HEK293 (cell line): ENCODE measurements around the gene ALG3.

Experiments used
- CTCF ChIA-PET: fragments of 350-600 bp; formaldehyde crosslinking; extraction: SDS; loops from one replicate; lab custom pipeline; 2021; ENCODE audit warnings: antibody characterized with exemption; lab: Yijun Ruan, JAX
- POLR2A ChIA-PET: fragments of 300-600 bp; formaldehyde crosslinking; extraction: SDS; loops from one replicate; lab custom pipeline; 2020; ENCODE audit warnings: antibody characterized with exemption, inconsistent platforms; lab: Yijun Ruan, JAX
- H3K27ac ChIP-seq: fragments of 200-500 bp; sonication (Bioruptor generic); 2 replicates; pipeline ENCODE4 v1.5.1; 2014; ENCODE audit warnings: low read depth, low read length, control low read depth, inconsistent platforms; ENCODE audit errors: extremely low read depth
- H3K36me3 ChIP-seq, 2 experiments: fragments of 200-500 bp in 1 of 2; sonication (Bioruptor generic) in 1 of 2; 1 replicate in 1 of 2; 2 replicates in 1 of 2; pipeline ENCODE4 v1.5.1; 2014 to 2017; ENCODE audit warnings: inconsistent platforms in 2 of 2, low read length in 2 of 2; ENCODE audit not compliant: control insufficient read depth in 2 of 2, insufficient read depth in 1 of 2
- H3K4me1 ChIP-seq: fragments of 200-500 bp; sonication (Bioruptor generic); 2 replicates; pipeline ENCODE4 v1.5.1; 2014; ENCODE audit warnings: mild to moderate bottlenecking, low read length, inconsistent platforms; ENCODE audit not compliant: control insufficient read depth, insufficient read depth
- H3K4me3 ChIP-seq: 2 replicates; pipeline ENCODE4 v1.5.1; 2011; ENCODE audit warnings: low read depth, mild to moderate bottlenecking, control low read depth, low read length, moderate library complexity
- H3K9me3 ChIP-seq: fragments of 200-500 bp; sonication (Bioruptor generic); 2 replicates; pipeline ENCODE4 v1.5.1; 2014; ENCODE audit warnings: low read depth, low read length, inconsistent platforms; ENCODE audit not compliant: control insufficient read depth, insufficient read depth
- BCL11B ChIP-seq: fragments of 450-650 bp; formaldehyde crosslinking; IDR thresholded peaks from 2 replicates; pipeline ENCODE4 v1.5.1; 2016; ENCODE audit warnings: low read depth, missing biosample characterization, missing genetic modification characterization
- KLF9 ChIP-seq: fragments of 450-650 bp; formaldehyde crosslinking; IDR thresholded peaks from 2 replicates; pipeline ENCODE4 v1.5.1; 2016; ENCODE audit warnings: missing biosample characterization, missing genetic modification characterization, low read depth
- OSR2 ChIP-seq: fragments of 450-650 bp; formaldehyde crosslinking; IDR thresholded peaks from 2 replicates; pipeline ENCODE4 v1.5.1; 2016; ENCODE audit warnings: missing biosample characterization, missing genetic modification characterization
- SCRT2 ChIP-seq: fragments of 450-650 bp; formaldehyde crosslinking; IDR thresholded peaks from 2 replicates; pipeline ENCODE4 v1.5.1; 2016; ENCODE audit warnings: missing biosample characterization, missing genetic modification characterization
- TCF7L2 ChIP-seq: IDR thresholded peaks from 2 replicates; pipeline ENCODE4 v1.6.1; 2011; ENCODE audit warnings: low read depth, mild to moderate bottlenecking, inconsistent platforms, low read length, moderate library complexity, borderline replicate concordance
- TRIM28 ChIP-seq: IDR thresholded peaks from 2 replicates; pipeline ENCODE4 v1.6.1; 2011; ENCODE audit warnings: low read length, control low read depth, borderline replicate concordance
- ZNF140 ChIP-seq: fragments of 450-650 bp; formaldehyde crosslinking; IDR thresholded peaks from 2 replicates; pipeline ENCODE4 v1.5.1; 2016; ENCODE audit warnings: missing biosample characterization, missing genetic modification characterization
- ZNF157 ChIP-seq: fragments of 450-650 bp; formaldehyde crosslinking; IDR thresholded peaks from 2 replicates; pipeline ENCODE4 v1.5.1; 2016; ENCODE audit warnings: missing biosample characterization, missing genetic modification characterization
- ZNF169 ChIP-seq: fragments of 450-650 bp; formaldehyde crosslinking; IDR thresholded peaks from 2 replicates; pipeline ENCODE4 v1.5.1; 2016; ENCODE audit warnings: missing biosample characterization, missing genetic modification characterization
- ZNF202 ChIP-seq: fragments of 450-650 bp; formaldehyde crosslinking; IDR thresholded peaks from 2 replicates; pipeline ENCODE4 v1.5.1; 2016; ENCODE audit warnings: missing biosample characterization, missing genetic modification characterization, borderline replicate concordance
- ZNF223 ChIP-seq: fragments of 450-650 bp; formaldehyde crosslinking; IDR thresholded peaks from 2 replicates; pipeline ENCODE4 v1.5.1; 2016; ENCODE audit warnings: missing biosample characterization, missing genetic modification characterization
- ZNF248 ChIP-seq: fragments of 450-650 bp; formaldehyde crosslinking; IDR thresholded peaks from 2 replicates; pipeline ENCODE4 v1.5.1; 2017; ENCODE audit warnings: missing biosample characterization, missing genetic modification characterization
- ZNF311 ChIP-seq: fragments of 450-650 bp; formaldehyde crosslinking; IDR thresholded peaks from 2 replicates; pipeline ENCODE4 v1.5.1; 2017; ENCODE audit warnings: missing biosample characterization, missing genetic modification characterization, borderline replicate concordance
- ZNF426 ChIP-seq: fragments of 450-650 bp; formaldehyde crosslinking; IDR thresholded peaks from 2 replicates; pipeline ENCODE4 v1.5.1; 2017; ENCODE audit warnings: missing biosample characterization, missing genetic modification characterization, mild to moderate bottlenecking, inconsistent platforms, moderate library complexity
- ZNF501 ChIP-seq: fragments of 450-650 bp; formaldehyde crosslinking; IDR thresholded peaks from 2 replicates; pipeline ENCODE4 v1.5.1; 2016; ENCODE audit warnings: missing biosample characterization, missing genetic modification characterization
- ZNF510 ChIP-seq: fragments of 450-650 bp; formaldehyde crosslinking; IDR thresholded peaks from 2 replicates; pipeline ENCODE4 v1.5.1; 2018; ENCODE audit warnings: mild to moderate bottlenecking, missing genetic modification characterization, missing biosample characterization; ENCODE audit not compliant: insufficient replicate concordance
- ZNF529 ChIP-seq: fragments of 450-650 bp; formaldehyde crosslinking; IDR thresholded peaks from 2 replicates; pipeline ENCODE4 v1.5.1; 2017; ENCODE audit warnings: missing genetic modification characterization, missing biosample characterization; ENCODE audit not compliant: insufficient replicate concordance
- ZNF555 ChIP-seq: fragments of 450-650 bp; formaldehyde crosslinking; conservative IDR thresholded peaks from 2 replicates; pipeline ENCODE4 v1.5.1; 2017; ENCODE audit warnings: missing biosample characterization, mild to moderate bottlenecking, missing genetic modification characterization, inconsistent platforms
- ZNF561 ChIP-seq: fragments of 450-650 bp; IDR thresholded peaks from 2 replicates; pipeline ENCODE4 v1.5.1; 2018; ENCODE audit warnings: missing biosample characterization, missing genetic modification characterization, borderline replicate concordance
- ZNF600 ChIP-seq: fragments of 450-650 bp; formaldehyde crosslinking; IDR thresholded peaks from 2 replicates; pipeline ENCODE4 v1.5.1; 2016; ENCODE audit warnings: missing biosample characterization, missing genetic modification characterization
- ZNF623 ChIP-seq: fragments of 450-650 bp; formaldehyde crosslinking; IDR thresholded peaks from 2 replicates; pipeline ENCODE4 v1.5.1; 2016; ENCODE audit warnings: missing biosample characterization, missing genetic modification characterization
- ZNF626 ChIP-seq: fragments of 450-650 bp; sonication (Bioruptor Pico); formaldehyde crosslinking; IDR thresholded peaks from 2 replicates; pipeline ENCODE4 v1.5.1; 2018; ENCODE audit warnings: missing biosample characterization, missing genetic modification characterization, inconsistent platforms
- ZNF658 ChIP-seq: fragments of 450-650 bp; formaldehyde crosslinking; IDR thresholded peaks from 2 replicates; pipeline ENCODE4; 2016; ENCODE audit warnings: missing biosample characterization, missing genetic modification characterization
- ZNF701 ChIP-seq: fragments of 450-650 bp; formaldehyde crosslinking; IDR thresholded peaks from 2 replicates; pipeline ENCODE4 v1.5.1; 2016; ENCODE audit warnings: missing biosample characterization, missing genetic modification characterization
- ZNF707 ChIP-seq: fragments of 450-650 bp; formaldehyde crosslinking; IDR thresholded peaks from 2 replicates; pipeline ENCODE4 v1.5.1; 2016; ENCODE audit warnings: missing biosample characterization, missing genetic modification characterization
- ZNF768 ChIP-seq: fragments of 450-650 bp; formaldehyde crosslinking; IDR thresholded peaks from 2 replicates; pipeline ENCODE4 v1.5.1; 2018; ENCODE audit warnings: missing biosample characterization, mild to moderate bottlenecking, missing genetic modification characterization
- ZNF776 ChIP-seq: fragments of 450-650 bp; formaldehyde crosslinking; IDR thresholded peaks from 2 replicates; pipeline ENCODE4 v1.5.0; 2017; ENCODE audit warnings: missing biosample characterization, missing genetic modification characterization, borderline replicate concordance
- ZSCAN16 ChIP-seq: fragments of 450-650 bp; formaldehyde crosslinking; IDR thresholded peaks from 2 replicates; pipeline ENCODE4 v1.5.1; 2016; ENCODE audit warnings: missing biosample characterization, missing genetic modification characterization
- TF ChIP-seq, protein P1 (sequence below): fragments of 450-650 bp; formaldehyde crosslinking; IDR thresholded peaks from 2 replicates; pipeline ENCODE4 v1.5.1; 2016; ENCODE audit warnings: missing biosample characterization, missing genetic modification characterization
- TF ChIP-seq, protein P2 (sequence below): fragments of 450-650 bp; formaldehyde crosslinking; IDR thresholded peaks from 2 replicates; pipeline ENCODE4 v1.5.1; 2016; ENCODE audit warnings: missing biosample characterization, missing genetic modification characterization
- TF ChIP-seq, protein P3 (sequence below): fragments of 450-650 bp; formaldehyde crosslinking; IDR thresholded peaks from 2 replicates; pipeline ENCODE4 v1.5.1; 2016; ENCODE audit warnings: missing biosample characterization, missing genetic modification characterization
- TF ChIP-seq, protein P4 (sequence below): fragments of 450-650 bp; formaldehyde crosslinking; IDR thresholded peaks from 2 replicates; pipeline ENCODE4 v1.5.1; 2017; ENCODE audit warnings: missing biosample characterization, missing genetic modification characterization
- TF ChIP-seq, protein P5 (sequence below): fragments of 450-650 bp; formaldehyde crosslinking; IDR thresholded peaks from 2 replicates; pipeline ENCODE4; 2016; ENCODE audit warnings: missing biosample characterization, missing genetic modification characterization

Gene ALG3

DNA sequence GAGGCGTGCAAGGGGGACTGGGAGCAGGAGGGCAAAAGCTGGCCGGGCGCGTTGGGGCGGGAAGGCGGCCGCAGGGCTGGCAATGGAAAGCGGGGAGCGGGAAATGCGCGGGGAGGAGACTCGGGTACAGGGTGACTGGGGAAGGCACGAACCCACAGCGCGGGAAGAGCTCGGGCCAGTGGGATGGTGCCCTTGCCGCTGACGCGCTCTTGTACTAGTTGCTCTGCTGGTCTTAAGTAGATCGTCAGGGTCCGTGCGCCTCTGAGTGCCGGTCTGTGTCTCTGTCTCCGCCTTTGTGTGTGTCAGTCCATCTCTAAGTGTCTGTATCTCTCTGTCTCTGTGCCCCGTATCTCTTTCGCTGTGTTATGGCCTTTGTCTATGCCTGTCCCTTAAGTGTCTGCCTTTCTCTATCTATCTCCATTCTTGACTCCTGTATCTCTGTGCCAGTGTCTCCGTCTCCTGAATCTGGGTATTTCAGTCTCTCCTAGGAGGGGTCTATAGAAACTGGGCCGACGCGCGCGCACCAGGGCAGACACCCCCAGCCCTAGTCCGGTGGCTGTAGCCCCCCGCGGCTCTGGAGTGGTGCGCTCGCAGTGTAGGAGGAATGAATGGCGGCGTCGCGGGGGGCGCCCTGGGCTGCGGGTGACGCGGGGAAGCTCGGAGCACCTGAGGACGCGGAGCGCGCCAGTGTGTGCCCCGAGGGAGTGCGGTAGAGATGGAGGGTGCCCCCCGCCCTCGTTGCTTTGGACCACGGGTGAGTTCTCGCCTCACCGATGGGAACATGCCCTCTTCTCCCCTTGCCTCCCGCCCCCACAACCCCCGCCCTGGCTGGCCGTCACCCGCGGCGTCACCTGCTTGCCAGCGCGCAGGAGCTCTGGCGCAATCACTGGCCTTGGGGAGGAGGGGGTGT is 13.3 kb upstream of the ALG3 start:
- Histone ChIP-seq H3K27ac (no peak overlapping the region), H3K4me1 (no peaks in the 10 kb centered on the region; the same call in 1 of the 2 replicates), H3K36me3 (peaks cover 0 to 6% of the 10 kb centered on the region in 2 experiments; a peak in 1 of 3 replicates), H3K4me3 (peak overlapping the region; percentile 50), H3K9me3 (no peaks in the 10 kb centered on the region)
- ChIA-PET POLR2A (interaction anchor here (0.6 to 1.2 kb wide), 3 partner anchors 22 to 355 kb away, joined by 3 to 4 read pairs (median 3); no protein-coding TSS in a partner anchor), CTCF (interaction anchor here (0.6 to 1.3 kb wide), 4 partner anchors 8 to 118 kb away, joined by 3 to 4 read pairs (median 3); partner anchors contain the start of gene EEF1AKMT4)
- TF ChIP-seq, protein P1, sequence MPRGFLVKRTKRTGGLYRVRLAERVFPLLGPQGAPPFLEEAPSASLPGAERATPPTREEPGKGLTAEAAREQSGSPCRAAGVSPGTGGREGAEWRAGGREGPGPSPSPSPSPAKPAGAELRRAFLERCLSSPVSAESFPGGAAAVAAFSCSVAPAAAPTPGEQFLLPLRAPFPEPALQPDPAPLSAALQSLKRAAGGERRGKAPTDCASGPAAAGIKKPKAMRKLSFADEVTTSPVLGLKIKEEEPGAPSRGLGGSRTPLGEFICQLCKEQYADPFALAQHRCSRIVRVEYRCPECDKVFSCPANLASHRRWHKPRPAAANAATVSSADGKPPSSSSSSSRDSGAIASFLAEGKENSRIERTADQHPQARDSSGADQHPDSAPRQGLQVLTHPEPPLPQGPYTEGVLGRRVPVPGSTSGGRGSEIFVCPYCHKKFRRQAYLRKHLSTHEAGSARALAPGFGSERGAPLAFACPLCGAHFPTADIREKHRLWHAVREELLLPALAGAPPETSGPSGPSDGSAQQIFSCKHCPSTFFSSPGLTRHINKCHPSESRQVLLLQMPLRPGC (tag by site-specific recombination), result no peak
- TF ChIP-seq ZNF157 (tag by site-specific recombination), result no peak
- TF ChIP-seq ZNF501, result 0 out of 2 replicates have a peak, but pooled peaks have one; percentile 24
- no peak for TF ChIP-seq KLF9 (tag by site-specific recombination)
- TF ChIP-seq, protein P2, sequence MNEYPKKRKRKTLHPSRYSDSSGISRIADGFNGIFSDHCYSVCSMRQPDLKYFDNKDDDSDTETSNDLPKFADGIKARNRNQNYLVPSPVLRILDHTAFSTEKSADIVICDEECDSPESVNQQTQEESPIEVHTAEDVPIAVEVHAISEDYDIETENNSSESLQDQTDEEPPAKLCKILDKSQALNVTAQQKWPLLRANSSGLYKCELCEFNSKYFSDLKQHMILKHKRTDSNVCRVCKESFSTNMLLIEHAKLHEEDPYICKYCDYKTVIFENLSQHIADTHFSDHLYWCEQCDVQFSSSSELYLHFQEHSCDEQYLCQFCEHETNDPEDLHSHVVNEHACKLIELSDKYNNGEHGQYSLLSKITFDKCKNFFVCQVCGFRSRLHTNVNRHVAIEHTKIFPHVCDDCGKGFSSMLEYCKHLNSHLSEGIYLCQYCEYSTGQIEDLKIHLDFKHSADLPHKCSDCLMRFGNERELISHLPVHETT (tag by site-specific recombination), result no peak
- TF ChIP-seq ZNF768 (tag by site-specific recombination), result no peak; the same call in 1 of the 2 replicates
- TF ChIP-seq SCRT2 (tag by site-specific recombination), result peak; percentile 83
- no peak for TF ChIP-seq ZNF223 (tag by site-specific recombination)
- TF ChIP-seq TRIM28, result no peak
- no peak for TF ChIP-seq ZSCAN16 (tag by site-specific recombination)
- TF ChIP-seq ZNF626 (tag by site-specific recombination), result no peak
- TF ChIP-seq, protein P3, sequence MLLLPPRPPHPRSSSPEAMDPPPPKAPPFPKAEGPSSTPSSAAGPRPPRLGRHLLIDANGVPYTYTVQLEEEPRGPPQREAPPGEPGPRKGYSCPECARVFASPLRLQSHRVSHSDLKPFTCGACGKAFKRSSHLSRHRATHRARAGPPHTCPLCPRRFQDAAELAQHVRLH (tag by site-specific recombination), result no peak
- TF ChIP-seq BCL11B (tag by site-specific recombination), result peak; percentile 36; the same call in 1 of the 2 replicates
- TF ChIP-seq ZNF529 (tag by site-specific recombination), result no peak
- TF ChIP-seq TCF7L2, result no peak
- no peak for TF ChIP-seq OSR2 (tag by site-specific recombination)
- TF ChIP-seq ZNF248 (tag by site-specific recombination), result no peak
- no peak for TF ChIP-seq ZNF623 (tag by site-specific recombination)
- TF ChIP-seq ZNF202, result no peak
- no peak for TF ChIP-seq ZNF140 (tag by site-specific recombination)
- no peak for TF ChIP-seq ZNF311 (tag by site-specific recombination)
- no peak for TF ChIP-seq ZNF426 (tag by site-specific recombination)
- TF ChIP-seq, protein P4, sequence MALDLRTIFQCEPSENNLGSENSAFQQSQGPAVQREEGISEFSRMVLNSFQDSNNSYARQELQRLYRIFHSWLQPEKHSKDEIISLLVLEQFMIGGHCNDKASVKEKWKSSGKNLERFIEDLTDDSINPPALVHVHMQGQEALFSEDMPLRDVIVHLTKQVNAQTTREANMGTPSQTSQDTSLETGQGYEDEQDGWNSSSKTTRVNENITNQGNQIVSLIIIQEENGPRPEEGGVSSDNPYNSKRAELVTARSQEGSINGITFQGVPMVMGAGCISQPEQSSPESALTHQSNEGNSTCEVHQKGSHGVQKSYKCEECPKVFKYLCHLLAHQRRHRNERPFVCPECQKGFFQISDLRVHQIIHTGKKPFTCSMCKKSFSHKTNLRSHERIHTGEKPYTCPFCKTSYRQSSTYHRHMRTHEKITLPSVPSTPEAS (tag by site-specific recombination), result no peak
- TF ChIP-seq ZNF707 (tag by site-specific recombination), result no peak
- TF ChIP-seq ZNF510, result no peak
- TF ChIP-seq, protein P5, sequence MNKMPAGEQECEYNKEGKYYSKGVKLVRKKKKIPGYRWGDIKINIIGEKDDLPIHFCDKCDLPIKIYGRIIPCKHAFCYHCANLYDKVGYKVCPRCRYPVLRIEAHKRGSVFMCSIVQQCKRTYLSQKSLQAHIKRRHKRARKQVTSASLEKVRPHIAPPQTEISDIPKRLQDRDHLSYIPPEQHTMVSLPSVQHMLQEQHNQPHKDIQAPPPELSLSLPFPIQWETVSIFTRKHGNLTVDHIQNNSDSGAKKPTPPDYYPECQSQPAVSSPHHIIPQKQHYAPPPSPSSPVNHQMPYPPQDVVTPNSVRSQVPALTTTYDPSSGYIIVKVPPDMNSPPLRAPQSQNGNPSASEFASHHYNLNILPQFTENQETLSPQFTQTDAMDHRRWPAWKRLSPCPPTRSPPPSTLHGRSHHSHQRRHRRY (tag by site-specific recombination), result no peak
- TF ChIP-seq ZNF701, result no peak
- TF ChIP-seq ZNF169 (tag by site-specific recombination), result no peak
- no peak for TF ChIP-seq ZNF555 (tag by site-specific recombination)
- peak; percentile 76 for TF ChIP-seq ZNF600 (tag by site-specific recombination)
- TF ChIP-seq ZNF776, result no peak
- no peak for TF ChIP-seq ZNF561
- no peak for TF ChIP-seq ZNF658 (tag by site-specific recombination)
